Mesodermal cell (in vitro differentiated cells): Measurements from ENCODE around the gene ZBTB5.

Source experiments
- H3K27ac ChIP-seq: 2 replicates; pipeline ENCODE4 v1.7.0; 2013; ENCODE audit warnings: mild to moderate bottlenecking, low read depth, low read length, moderate library complexity; ENCODE audit not compliant: severe bottlenecking
- H3K36me3 ChIP-seq: 2 replicates; pipeline ENCODE4 v1.7.1; 2013; ENCODE audit warnings: mild to moderate bottlenecking, low read length, moderate library complexity; ENCODE audit not compliant: control insufficient read depth, insufficient read depth
- H3K4me1 ChIP-seq: one replicate; pipeline ENCODE4 v1.7.1; 2013; ENCODE audit warnings: mild to moderate bottlenecking, low read length; ENCODE audit not compliant: insufficient read depth, control insufficient read depth, poor library complexity, severe bottlenecking
- H3K4me3 ChIP-seq: 2 replicates; pipeline ENCODE4 v1.7.0; 2013; ENCODE audit warnings: low read length, control low read depth, mild to moderate bottlenecking; ENCODE audit not compliant: insufficient read depth, poor library complexity, severe bottlenecking; ENCODE audit errors: extremely low read depth
- H3K9me3 ChIP-seq: 2 replicates; pipeline ENCODE4 v1.7.1; 2013; ENCODE audit warnings: mild to moderate bottlenecking, low read length, moderate library complexity; ENCODE audit not compliant: control insufficient read depth
- WGBS, 2 experiments: methylation state at CpG; one replicate each; pipeline ENCODE4 v1.1.5; 2013; ENCODE audit warnings: missing lambda C conversion rate in 2 of 2; ENCODE audit not compliant: insufficient coverage in 2 of 2; 5-methylcytosine and 5-hydroxymethylcytosine counted together

ZBTB5 gene

DNA sequence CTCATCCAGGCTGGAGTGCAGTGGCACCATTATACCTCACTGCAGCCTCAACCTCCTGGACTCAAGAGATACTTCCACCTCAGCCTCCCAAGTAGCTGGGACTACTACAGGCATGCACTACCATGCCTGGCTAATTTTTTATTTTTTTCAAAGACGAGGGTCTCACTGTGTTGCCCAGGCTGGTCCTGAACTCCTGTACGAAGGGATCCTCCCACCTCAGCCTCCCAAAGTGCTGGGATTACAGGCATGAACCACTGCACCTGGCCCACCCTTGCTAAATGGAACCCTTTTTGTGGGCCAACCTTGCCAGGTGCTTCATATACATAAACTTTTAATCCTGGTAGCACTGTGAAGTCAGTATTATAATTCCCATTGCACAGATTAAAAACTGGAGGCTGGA, 41.7 kb downstream of the ZBTB5 start:
- 81 to 100% methylated on average over 2 of the region's 2 CpGs for WGBS, 2 experiments
- peaks cover 42% of the 10 kb centered on the region for H3K36me3 ChIP-seq
- H3K4me3 ChIP-seq = peak overlapping the region; percentile 68

DNA sequence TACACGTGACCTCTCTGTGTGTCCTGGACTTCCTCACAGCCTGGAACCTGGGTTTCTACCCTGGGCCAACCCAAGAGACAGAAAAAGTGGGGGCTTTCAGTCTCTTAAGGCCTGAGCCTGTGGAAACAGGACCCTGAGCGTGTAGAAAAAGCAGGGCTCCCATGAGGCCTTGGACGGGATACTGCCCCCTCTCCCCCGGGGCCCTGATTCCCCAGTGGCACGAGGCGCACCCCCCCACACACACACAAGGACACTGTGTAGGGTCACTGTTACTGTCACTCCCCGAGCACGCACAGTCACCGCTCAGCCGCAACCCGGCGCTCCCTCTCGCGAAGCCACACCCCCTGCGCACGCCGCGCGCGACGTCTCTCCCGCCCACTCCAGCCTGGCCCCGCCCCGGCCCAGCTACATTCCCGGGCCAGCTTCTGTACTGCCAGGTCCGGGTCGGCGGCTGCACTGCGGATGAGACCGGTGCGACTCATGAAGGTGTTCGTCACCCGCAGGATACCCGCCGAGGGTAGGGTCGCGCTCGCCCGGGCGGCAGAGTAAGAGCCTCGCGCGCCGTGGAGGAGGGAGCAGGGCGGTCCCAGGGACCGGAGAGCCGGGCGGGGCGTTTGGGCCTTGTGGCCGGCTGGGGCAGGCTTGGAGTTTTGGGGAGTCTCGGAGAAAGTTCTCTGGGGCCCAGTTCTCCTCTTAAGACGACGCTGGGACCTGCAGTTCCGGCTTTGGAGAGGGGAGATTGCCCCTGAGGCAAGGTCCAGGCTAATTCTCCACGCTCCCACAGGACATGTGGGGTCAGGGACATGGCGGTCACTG, 42.8 kb downstream of the ZBTB5 start, which contains the start of gene GRHPR:
Gene GRHPR (plus strand): TSS at position 408 of the 816 bp plus-strand sequence. CDS start 55 bp downstream, at position 463.
- H3K27ac ChIP-seq = peak within 1 kb of the TSS; percentile 71
- WGBS, 2 experiments = 1 to 3% methylated on average over 51 to 52 of the region's 56 CpGs
- H3K4me3 ChIP-seq = peak within 1 kb of the TSS; percentile 68
- H3K4me1 ChIP-seq = peaks cover 15% of the 10 kb centered on the region
- no peaks in the 10 kb centered on the region for H3K9me3 ChIP-seq
- peaks cover 32% of the 10 kb centered on the region for H3K36me3 ChIP-seq

More for the DNA sequence above, 41.7 kb downstream of the ZBTB5 start:
- Histone ChIP-seq H3K4me1 (peaks cover 15% of the 10 kb centered on the region), H3K27ac (no peak overlapping the region), H3K9me3 (no peaks in the 10 kb centered on the region)

DNA sequence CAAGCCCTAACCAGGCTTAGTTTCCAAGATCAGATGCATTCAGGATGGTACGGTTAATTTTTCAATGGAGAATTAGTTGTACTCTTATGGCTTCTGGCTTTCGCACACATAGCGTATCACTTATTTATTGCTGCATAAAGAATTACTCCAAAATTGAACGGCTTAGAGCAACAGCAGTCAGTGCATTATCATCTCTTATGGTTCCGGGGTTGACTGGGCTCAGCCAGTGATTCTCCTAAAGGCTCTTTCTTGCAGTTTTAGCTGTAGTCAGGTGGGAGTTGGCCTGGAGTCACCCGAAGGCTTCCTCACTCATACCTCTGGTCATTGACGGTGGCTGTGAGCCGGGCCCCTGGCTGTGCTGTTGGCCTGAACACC, 43.3 kb downstream of the ZBTB5 start:
- peak overlapping the region; percentile 71 for H3K27ac ChIP-seq
- WGBS, 2 experiments = 62 to 76% methylated on average over 6 to 7 of the region's 8 CpGs

DNA sequence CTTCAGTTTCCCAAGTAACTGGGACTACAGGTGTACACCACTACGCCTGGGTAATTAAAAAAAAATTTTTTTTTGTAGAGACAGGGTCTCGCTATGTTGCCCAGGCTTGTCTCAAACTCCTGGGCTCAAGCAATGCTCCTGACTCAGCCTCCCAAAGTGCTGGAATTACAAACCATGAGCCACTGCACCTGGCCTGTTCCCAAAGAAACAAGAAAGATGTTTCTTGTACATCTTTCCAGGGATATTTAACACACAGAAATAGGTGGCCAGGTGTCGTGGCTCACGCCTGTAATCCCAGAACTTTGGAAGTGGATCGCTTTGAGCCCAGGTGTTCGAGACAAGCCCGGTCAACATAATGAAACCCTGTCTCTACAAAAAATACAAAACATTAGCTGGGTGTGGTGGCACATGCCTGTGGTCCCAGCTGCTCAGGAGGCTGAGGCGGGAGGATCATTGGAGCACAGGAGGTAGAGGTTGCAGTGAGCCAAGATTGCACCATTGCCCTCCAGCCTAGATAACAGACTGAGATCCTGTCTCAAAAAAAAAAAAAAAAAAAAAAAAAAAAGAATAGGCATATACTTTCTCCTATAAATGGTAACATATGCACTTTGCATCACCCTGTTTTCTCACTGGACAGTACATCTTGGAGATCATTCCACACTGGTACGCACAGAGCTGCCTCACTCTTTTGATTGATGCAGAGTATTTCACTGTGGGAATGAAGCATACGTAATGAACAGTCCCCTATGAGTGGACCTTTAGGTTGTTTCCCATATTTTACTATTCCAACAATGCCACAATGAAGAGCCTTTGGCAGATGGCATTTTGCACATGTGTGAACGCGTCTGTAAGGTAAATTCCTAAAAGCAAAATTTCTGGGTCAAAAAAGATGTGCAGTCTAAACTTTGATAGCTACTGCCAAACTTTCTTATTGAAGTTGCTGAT, 44.7 kb downstream of the ZBTB5 start:
- Histone ChIP-seq H3K27ac (no peak overlapping the region), H3K36me3 (peaks cover 15% of the 10 kb centered on the region), H3K4me3 (no peak overlapping the region), H3K4me1 (peaks cover 20% of the 10 kb centered on the region), H3K9me3 (no peaks in the 10 kb centered on the region)
- WGBS, 2 experiments = 92 to 93% methylated on average over 5 to 8 of the region's 12 CpGs

More for the DNA sequence above, 43.3 kb downstream of the ZBTB5 start:
- H3K36me3 ChIP-seq = peaks cover 27% of the 10 kb centered on the region
- H3K4me3 ChIP-seq = peak overlapping the region; percentile 68
- no peaks in the 10 kb centered on the region for H3K9me3 ChIP-seq
- H3K4me1 ChIP-seq = peaks cover 15% of the 10 kb centered on the region

DNA sequence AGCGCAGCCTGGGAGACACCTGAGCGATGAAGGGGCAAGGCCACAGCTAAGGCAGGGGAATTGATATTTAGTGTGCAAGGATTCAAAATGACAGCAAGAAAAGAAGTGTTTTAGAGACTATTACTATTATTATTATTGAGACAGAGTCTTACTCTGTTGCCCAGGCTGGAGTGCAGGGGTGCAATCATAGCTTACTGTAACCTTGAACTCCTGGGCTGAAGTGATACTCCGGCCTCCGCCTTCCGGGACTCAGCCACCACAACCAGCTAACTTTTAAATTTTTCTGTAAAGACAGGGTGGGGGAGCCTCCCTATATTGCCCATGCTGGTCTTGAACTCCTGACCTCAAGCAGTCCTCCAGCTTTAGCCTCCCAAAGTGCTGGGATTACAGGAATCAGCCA, 46.0 kb downstream of the ZBTB5 start:
- Histone ChIP-seq H3K4me1 (peaks cover 18% of the 10 kb centered on the region), H3K36me3 (peaks cover 2% of the 10 kb centered on the region), H3K4me3 (no peak overlapping the region), H3K9me3 (no peaks in the 10 kb centered on the region), H3K27ac (no peak overlapping the region)
- 96 to 100% methylated on average over 2 to 4 of the region's 5 CpGs for WGBS, 2 experiments

DNA sequence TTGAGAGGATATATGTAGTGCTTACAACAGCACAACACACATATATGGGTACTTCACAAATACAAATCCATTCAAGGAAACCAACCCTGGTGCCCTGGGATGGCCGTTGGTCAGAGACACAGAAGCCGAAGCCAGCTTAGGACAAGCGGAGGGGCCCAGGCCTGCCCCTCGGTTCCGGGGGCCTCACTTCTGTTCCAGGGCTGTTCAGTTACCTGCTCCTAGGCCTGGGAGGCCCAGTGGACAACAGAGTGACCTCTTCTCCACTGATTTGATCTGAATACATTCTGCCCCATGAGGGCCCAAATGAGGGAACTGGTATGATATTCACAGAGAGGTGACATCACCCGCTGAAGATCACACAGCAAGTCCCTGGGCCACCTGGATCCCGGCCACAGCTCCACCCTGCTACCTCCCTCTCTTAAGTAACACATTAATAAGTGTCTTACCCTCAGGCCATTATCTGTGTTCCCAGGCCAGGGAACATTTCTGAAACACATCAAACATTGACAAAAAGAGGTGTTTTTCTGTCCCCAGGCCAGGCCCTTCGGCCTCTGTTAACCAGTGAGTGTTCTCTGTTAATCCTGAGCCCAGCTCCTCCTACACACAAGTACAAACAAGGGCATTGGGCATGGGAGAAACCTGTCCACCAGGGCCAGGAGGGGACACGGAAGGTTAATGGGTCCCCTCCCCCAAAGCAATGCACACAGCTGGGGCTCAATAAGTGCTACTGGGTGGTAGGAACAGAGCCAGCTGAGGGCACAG, 47.2 kb downstream of the ZBTB5 start:
- WGBS, 2 experiments = 88 to 90% methylated on average over 8 to 9 of the region's 9 CpGs

DNA sequence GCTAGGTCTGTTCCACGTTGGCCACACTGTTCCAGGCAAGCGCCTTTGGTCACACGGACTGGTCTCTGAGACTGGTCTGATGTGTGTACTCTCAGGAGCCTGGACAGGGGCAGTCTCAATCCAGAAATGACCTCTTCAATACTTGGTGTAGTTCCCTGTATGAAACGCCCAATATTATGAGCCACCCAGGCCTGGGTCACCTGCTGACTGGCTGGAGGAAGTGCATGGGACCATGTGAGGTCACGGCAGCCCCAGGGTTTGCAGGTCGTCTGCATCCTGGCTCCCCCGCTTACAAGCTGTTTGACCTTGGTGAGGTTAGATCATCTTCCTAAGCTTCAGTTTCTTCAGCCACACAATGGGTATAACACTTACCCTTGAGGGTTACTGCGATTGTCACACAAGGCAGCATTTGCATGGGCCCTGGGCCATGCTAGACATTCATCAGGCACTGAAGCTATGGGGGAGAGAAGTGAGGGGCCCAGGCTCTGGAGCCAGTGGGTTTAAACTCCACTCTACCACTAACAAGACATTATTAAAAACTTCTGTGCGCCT, 47.9 kb downstream of the ZBTB5 start:
- Histone ChIP-seq H3K36me3 (no peaks in the 10 kb centered on the region), H3K4me1 (peaks cover 10% of the 10 kb centered on the region), H3K9me3 (no peaks in the 10 kb centered on the region), H3K4me3 (no peak overlapping the region), H3K27ac (no peak overlapping the region)
- WGBS, 2 experiments = 97 to 98% methylated on average over 6 of the region's 9 CpGs

More for the DNA sequence above, 47.2 kb downstream of the ZBTB5 start:
- H3K27ac ChIP-seq = no peak overlapping the region
- H3K4me3 ChIP-seq = no peak overlapping the region
- H3K36me3 ChIP-seq = no peaks in the 10 kb centered on the region
- H3K9me3 ChIP-seq = no peaks in the 10 kb centered on the region
- peaks cover 10% of the 10 kb centered on the region for H3K4me1 ChIP-seq

DNA sequence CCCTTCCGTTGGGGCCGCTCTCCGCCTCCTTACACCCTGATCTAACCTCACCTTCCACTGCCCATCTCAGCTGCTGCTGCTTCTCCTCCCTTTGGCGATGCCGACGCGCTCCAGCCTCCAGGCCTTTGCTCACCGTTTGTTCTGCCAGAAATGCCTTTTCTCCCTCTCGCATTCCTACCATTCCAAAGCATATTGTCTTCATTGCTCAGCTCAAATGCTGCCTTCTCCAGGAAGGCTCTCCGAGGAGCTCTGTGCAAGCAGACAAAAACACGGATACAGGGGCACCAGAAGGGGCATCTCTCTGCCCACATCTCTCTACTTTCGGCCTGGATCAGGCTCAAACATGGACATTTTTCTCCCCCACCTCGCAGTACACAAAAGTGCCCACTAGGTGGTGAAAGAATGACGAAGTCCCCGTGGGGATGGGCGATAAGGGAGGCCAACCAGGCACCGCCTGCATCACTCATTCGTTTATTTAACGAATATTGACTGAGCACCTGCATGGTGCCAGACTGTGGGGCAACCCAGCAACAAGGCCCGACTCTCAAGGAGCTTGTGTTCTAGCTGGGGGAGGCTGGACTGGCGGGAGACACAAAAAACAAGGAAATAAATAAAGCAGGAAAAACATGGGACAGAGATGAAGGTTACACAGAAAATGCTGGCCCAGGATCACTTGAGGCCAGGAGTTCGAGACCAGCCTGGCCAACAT, 50.1 kb downstream of the ZBTB5 start:
- WGBS, 2 experiments = 30 to 34% methylated on average over 13 to 15 of the region's 22 CpGs
- Histone ChIP-seq H3K4me1 (peaks cover 10% of the 10 kb centered on the region), H3K9me3 (no peaks in the 10 kb centered on the region), H3K27ac (peak overlapping the region; percentile 83), H3K36me3 (no peaks in the 10 kb centered on the region), H3K4me3 (no peak overlapping the region)

DNA sequence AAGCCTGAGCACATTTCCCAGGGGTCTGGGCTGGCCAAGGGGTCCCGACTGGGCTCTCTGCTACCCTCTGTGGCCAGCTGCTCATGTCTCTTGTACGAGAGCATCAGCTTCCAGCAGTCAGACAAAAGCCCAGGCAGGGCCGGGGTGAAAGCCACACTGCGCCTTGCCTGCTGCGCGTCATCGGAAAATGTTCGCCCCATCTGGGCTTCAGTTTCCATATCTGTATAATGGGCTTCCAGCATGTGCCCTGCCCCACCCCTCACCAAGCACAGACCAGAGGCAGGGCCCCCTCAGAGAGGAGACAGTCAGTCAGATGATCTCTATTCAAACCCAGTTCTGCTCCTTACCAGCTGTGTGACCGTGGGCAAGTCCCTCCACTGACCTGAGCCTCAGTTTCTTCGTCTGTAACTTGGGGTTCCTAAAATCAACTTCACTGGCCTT, 50.7 kb downstream of the ZBTB5 start:
- Histone ChIP-seq H3K4me1 (peaks cover 10% of the 10 kb centered on the region), H3K27ac (peak overlapping the region; percentile 83), H3K4me3 (no peak overlapping the region), H3K9me3 (no peaks in the 10 kb centered on the region), H3K36me3 (no peaks in the 10 kb centered on the region)
- 83 to 92% methylated on average over 8 to 10 of the region's 10 CpGs for WGBS, 2 experiments
